Type B pancreatic cell (in vitro differentiated cells): ENCODE results near the gene GCNT4. TPM values are rescaled to one million over a fixed set of nuclear protein-coding genes. Genes with fewer than 3 reads are reported as not detected.
"Not testable (repeated sequence)": the region's sequence is repeated elsewhere in the genome, so short reads cannot be mapped to it uniquely, and the experiment has no call there.

Experiments
- DNase-seq: peaks from one replicate; pipeline ENCODE4 v3.0.0; 2021; ENCODE audit warnings: mixed read lengths; ENCODE audit not compliant: unreplicated experiment; ENCODE audit errors: extremely low spot score
- H3K27ac Mint-ChIP-seq: 2 replicates; pipeline ENCODE4 v1.8.0; 2021; ENCODE audit warnings: mild to moderate bottlenecking, mixed read lengths
- H3K27me3 Mint-ChIP-seq: 2 replicates; pipeline ENCODE4 v1.8.0; 2021; ENCODE audit warnings: mixed read lengths
- H3K36me3 Mint-ChIP-seq: 2 replicates; pipeline ENCODE4 v1.8.0; 2021; ENCODE audit warnings: mixed read lengths
- H3K4me1 Mint-ChIP-seq: one replicate; pipeline ENCODE4 v1.8.0; 2021; ENCODE audit warnings: mixed read lengths; ENCODE audit not compliant: unreplicated experiment
- H3K4me3 Mint-ChIP-seq: 2 replicates; pipeline ENCODE4 v1.8.0; 2021; ENCODE audit warnings: mild to moderate bottlenecking, mixed read lengths
- H3K9me3 Mint-ChIP-seq: 2 replicates; pipeline ENCODE4 v1.8.0; 2021; ENCODE audit warnings: mixed read lengths
- total RNA-seq: library from RNA; stranded (reverse); gene quantifications from 2 replicates; pipeline ENCODE4 v1.2.1, GENCODE V29; 2021; ENCODE audit warnings: low replicate concordance
- TF ChIP-seq, protein P1 (sequence below): fragments of 200-600 bp; sonication (generic); conservative IDR thresholded peaks from 2 replicates; pipeline ENCODE4 v1.5.0; 2021; ENCODE audit warnings: antibody characterized with exemption, mild to moderate bottlenecking

Gene GCNT4
- total RNA-seq, 1 donor from 2014 or later = 7.1 TPM

DNA sequence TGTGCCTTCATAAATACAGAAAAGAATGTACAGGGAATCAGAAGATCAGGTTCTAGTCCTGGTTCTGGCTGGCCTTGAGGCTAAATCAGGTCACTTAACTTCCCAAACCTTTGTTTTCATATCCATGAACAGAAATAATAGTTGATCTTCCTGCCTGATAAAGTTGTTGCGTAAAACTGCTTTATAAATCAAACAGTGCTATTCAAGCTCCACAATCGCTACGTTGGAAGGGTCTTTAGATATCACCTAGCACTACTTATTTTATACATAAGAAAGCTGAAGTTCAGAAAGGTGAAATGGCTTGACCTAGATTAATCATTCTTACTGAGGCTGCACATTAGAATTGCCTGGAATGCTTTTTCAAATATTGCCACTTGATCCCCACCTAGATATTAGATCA is 36.3 kb upstream of the GCNT4 start:
- no peaks in the 10 kb centered on the region for H3K27me3 Mint-ChIP-seq
- no peak overlapping the region for H3K4me3 Mint-ChIP-seq
- H3K4me1 Mint-ChIP-seq = peaks cover 5% of the 10 kb centered on the region
- TF ChIP-seq, protein P1, sequence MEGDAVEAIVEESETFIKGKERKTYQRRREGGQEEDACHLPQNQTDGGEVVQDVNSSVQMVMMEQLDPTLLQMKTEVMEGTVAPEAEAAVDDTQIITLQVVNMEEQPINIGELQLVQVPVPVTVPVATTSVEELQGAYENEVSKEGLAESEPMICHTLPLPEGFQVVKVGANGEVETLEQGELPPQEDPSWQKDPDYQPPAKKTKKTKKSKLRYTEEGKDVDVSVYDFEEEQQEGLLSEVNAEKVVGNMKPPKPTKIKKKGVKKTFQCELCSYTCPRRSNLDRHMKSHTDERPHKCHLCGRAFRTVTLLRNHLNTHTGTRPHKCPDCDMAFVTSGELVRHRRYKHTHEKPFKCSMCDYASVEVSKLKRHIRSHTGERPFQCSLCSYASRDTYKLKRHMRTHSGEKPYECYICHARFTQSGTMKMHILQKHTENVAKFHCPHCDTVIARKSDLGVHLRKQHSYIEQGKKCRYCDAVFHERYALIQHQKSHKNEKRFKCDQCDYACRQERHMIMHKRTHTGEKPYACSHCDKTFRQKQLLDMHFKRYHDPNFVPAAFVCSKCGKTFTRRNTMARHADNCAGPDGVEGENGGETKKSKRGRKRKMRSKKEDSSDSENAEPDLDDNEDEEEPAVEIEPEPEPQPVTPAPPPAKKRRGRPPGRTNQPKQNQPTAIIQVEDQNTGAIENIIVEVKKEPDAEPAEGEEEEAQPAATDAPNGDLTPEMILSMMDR = no peak
- DNase-seq = no peak
- no peaks in the 10 kb centered on the region for H3K36me3 Mint-ChIP-seq
- H3K9me3 Mint-ChIP-seq = no peaks in the 10 kb centered on the region
- no peak overlapping the region for H3K27ac Mint-ChIP-seq

DNA sequence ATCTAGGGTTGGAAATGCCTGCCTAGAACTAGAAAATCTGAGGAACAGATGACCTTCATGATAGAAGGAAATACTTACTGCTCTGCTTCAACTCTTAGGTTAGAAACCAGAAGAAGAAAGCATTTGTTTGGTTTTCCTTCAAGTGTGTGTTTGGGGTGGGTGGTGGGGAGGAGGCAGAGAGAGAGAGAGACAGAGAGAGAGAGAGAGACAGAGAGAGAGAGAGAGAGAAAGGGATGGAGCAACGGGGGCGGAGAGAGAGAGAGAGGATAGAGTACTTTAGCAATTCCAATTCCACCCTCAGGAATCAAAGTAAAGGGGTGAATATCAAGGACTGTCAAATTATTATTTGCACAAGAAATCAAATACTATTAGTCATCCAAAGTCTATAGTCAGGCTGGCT is 29.2 kb upstream of the GCNT4 start:
- Mint-ChIP-seq H3K36me3 (no peaks in the 10 kb centered on the region), H3K4me3 (no peak overlapping the region), H3K27ac (no peak overlapping the region), H3K4me1 (no peaks in the 10 kb centered on the region), H3K27me3 (no peaks in the 10 kb centered on the region), H3K9me3 (no peaks in the 10 kb centered on the region)
- TF ChIP-seq, protein P1 = no peak
- DNase-seq = no peak

DNA sequence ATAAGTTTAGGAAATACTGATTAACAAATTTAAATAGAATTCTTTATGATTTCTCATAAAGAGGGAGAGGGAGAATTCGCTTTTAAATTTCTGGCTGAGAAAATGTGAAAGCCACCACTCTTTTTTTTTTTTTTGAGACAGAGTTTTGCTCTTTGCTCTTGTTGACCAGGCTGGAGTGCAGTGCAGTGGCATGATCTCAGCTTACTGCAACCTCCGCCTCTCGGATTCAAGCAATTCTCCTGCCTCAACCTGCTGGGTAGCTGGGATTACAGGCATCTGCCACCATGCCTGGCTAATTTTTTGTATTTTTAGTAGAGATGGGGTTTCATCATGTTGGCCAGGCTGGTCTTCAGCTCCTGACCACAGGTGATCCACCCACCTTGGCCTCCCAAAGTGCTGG is 27.0 kb upstream of the GCNT4 start:
- not testable (repeated sequence) for H3K4me1 Mint-ChIP-seq, H3K36me3 Mint-ChIP-seq, H3K4me3 Mint-ChIP-seq, H3K9me3 Mint-ChIP-seq, DNase-seq, H3K27me3 Mint-ChIP-seq, H3K27ac Mint-ChIP-seq

DNA sequence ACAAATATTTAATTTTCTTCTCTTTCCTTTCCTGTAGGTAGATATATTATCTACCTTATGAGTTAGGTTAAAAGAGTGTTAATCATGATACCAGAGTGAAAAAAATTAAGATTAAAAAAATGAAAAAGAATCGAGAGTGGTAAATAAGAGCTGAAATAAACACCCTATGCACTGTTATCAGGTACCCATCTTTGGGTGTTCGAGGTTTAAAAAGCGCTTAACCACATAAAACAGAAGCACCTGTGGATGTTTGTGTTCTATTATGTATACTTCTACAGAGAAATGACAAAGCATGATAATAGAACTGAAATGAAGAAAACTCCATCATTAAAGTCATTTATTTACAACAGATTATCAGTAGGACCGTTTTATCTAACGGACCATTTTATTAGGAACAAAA is 25.7 kb upstream of the GCNT4 start:
- Mint-ChIP-seq H3K27ac (no peak overlapping the region), H3K27me3 (no peaks in the 10 kb centered on the region), H3K4me1 (no peaks in the 10 kb centered on the region), H3K4me3 (no peak overlapping the region), H3K36me3 (no peaks in the 10 kb centered on the region), H3K9me3 (no peaks in the 10 kb centered on the region)
- TF ChIP-seq, protein P1 = no peak
- no peak for DNase-seq

DNA sequence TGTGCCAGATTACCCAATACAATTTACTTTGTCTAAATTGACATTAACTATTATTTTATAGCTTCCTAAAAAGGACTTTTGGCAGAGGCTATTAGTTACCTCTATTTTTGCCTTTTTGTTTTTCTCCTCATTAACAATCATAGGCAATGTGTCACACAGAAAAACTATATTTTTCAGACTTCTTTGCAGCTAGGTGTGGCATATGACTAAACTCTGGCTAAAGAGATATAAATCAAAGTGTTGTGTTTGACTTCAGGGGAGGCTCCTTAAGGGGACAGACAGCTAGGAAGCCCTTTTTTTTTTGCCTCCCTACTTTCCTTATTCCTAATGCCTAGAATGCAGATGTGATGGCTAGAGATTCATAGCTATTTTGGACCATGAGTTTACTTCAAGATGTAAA is 19.7 kb upstream of the GCNT4 start:
- DNase-seq = no peak
- Mint-ChIP-seq H3K36me3 (no peaks in the 10 kb centered on the region), H3K4me3 (no peak overlapping the region), H3K27ac (peak overlapping the region; percentile 27), H3K4me1 (no peaks in the 10 kb centered on the region), H3K27me3 (no peaks in the 10 kb centered on the region), H3K9me3 (no peaks in the 10 kb centered on the region)
- TF ChIP-seq, protein P1 = no peak

DNA sequence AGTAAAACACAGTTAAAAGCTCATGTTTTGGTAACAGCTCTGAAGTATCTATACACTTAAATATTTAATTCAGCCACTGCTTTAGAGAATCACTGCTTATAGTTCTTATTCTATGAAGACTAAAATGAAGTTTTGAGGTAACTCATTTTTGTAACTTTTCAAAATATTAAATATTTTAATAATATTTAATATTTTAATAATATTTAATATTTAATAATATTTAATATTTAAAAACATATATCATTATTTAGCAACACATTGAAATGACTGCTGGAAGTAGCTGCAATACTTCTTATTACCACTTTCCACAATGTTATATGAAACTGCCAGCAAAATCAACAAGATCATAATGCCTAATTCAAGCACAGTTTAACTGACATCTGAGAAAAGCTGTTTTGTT is 18.7 kb upstream of the GCNT4 start:
- Mint-ChIP-seq H3K4me3 (no peak overlapping the region), H3K27ac (no peak overlapping the region), H3K4me1 (no peaks in the 10 kb centered on the region), H3K9me3 (no peaks in the 10 kb centered on the region), H3K27me3 (no peaks in the 10 kb centered on the region), H3K36me3 (no peaks in the 10 kb centered on the region)
- DNase-seq = no peak
- TF ChIP-seq, protein P1 = peak; percentile 60
